CD4-positive, alpha-beta T cell (primary cell): ENCODE results near the gene ZSCAN2. TPM values are rescaled to one million over a fixed set of nuclear protein-coding genes. Genes with fewer than 3 reads are reported as not detected.

ENCODE experiments used
- ATAC-seq: fragments of 200-7000 bp; cut with Tn5 transposase; one replicate; pipeline ENCODE4 v1.10.0; 2022; ENCODE audit warnings: mild to moderate bottlenecking; ENCODE audit not compliant: poor library complexity
- CTCF ChIA-PET: fragments of 350-600 bp; sonication (Branson Sonifier 250); formaldehyde crosslinking; loops from one replicate; lab custom pipeline; 2021; ENCODE audit warnings: antibody characterized with exemption, inconsistent platforms; lab: Charles Lee
- POLR2A ChIA-PET: fragments of 350-600 bp; sonication (Branson Sonifier 250); formaldehyde crosslinking; loops from one replicate; lab custom pipeline; 2021; ENCODE audit warnings: antibody characterized with exemption, inconsistent platforms; lab: Charles Lee
- DNase-seq, 14 experiments: peaks; one replicate each; pipeline ENCODE4 v3.0.0-alpha.2; 2013 to 2020; ENCODE audit warnings: mixed read lengths in 2 of 14
- H3K27ac ChIP-seq, 2 donors: one replicate each; pipeline versions ENCODE4 v1.5.1 to v1.7.0; 2013; ENCODE audit warnings: low read length in 2 of 2, low read depth in 1 of 2, mild to moderate bottlenecking in 1 of 2
- H3K27me3 ChIP-seq, 2 experiments: 1 replicate in 1 of 2; 2 replicates in 1 of 2; pipeline versions ENCODE4 v1.6.1 to v1.7.0; 2013; ENCODE audit warnings: low read length in 2 of 2, control low read depth in 1 of 2, mild to moderate bottlenecking in 1 of 2, moderate library complexity in 1 of 2; ENCODE audit not compliant: insufficient read depth in 2 of 2, control insufficient read depth in 1 of 2
- H3K36me3 ChIP-seq: one replicate; pipeline ENCODE4 v1.6.1; 2013; ENCODE audit warnings: low read length, control low read depth; ENCODE audit not compliant: insufficient read depth
- H3K4me1 ChIP-seq: one replicate; pipeline ENCODE4 v1.6.1; 2013; ENCODE audit warnings: low read length, control low read depth; ENCODE audit not compliant: insufficient read depth
- H3K4me3 ChIP-seq: one replicate; pipeline ENCODE4 v1.5.1; 2013; ENCODE audit warnings: mild to moderate bottlenecking, low read length, moderate library complexity
- H3K9me3 ChIP-seq, 2 experiments: 1 replicate in 1 of 2; 2 replicates in 1 of 2; pipeline versions ENCODE4 v1.6.1 to v1.7.0; 2013; ENCODE audit warnings: low read length in 2 of 2, mild to moderate bottlenecking in 2 of 2, control low read depth in 1 of 2, moderate library complexity in 1 of 2; ENCODE audit not compliant: control insufficient read depth in 1 of 2, insufficient read depth in 1 of 2
- H3K27ac Mint-ChIP-seq: one replicate; pipeline ENCODE4 v1.8.0; 2020; ENCODE audit warnings: mixed read lengths
- H3K27me3 Mint-ChIP-seq: one replicate; pipeline ENCODE4 v1.8.0; 2021; ENCODE audit warnings: mixed read lengths
- H3K36me3 Mint-ChIP-seq: one replicate; pipeline ENCODE4 v1.8.0; 2021; ENCODE audit warnings: low read depth, mixed read lengths
- H3K4me1 Mint-ChIP-seq: one replicate; pipeline ENCODE4 v1.8.0; 2021; ENCODE audit warnings: low read depth, mixed read lengths
- H3K4me3 Mint-ChIP-seq: one replicate; pipeline ENCODE4 v1.8.0; 2020; ENCODE audit warnings: mild to moderate bottlenecking, mixed read lengths
- H3K9me3 Mint-ChIP-seq: one replicate; pipeline ENCODE4 v1.8.0; 2020; ENCODE audit warnings: mixed read lengths
- intact Hi-C, 2 experiments: fragments of 100-400 bp; cut with DNase I in 1 of 2; cut with micrococcal nuclease in 1 of 2; formaldehyde crosslinking; loops; one replicate each; pipeline versions ENCODE4 v1.15.1 to v1.9.0; 2023 to 2025; cut with DNase I, micrococcal nuclease
- total RNA-seq, 174 experiments: library from RNA in 2 of 174; stranded (reverse) in 2 of 174; gene quantifications; one replicate each; pipeline ENCODE4 v1.2.3 and lab custom pipeline; 2021 to 2026
- TF ChIP-seq, protein P1 (sequence below): fragments of 200-600 bp; IDR thresholded peaks from one replicate; pipeline ENCODE4 v1.8.0; 2022; ENCODE audit warnings: antibody characterized with exemption, mild to moderate bottlenecking

ZSCAN2 gene
- total RNA-seq, 2 experiments from 2014 or later: 3.8 to 5.0 TPM

DNA sequence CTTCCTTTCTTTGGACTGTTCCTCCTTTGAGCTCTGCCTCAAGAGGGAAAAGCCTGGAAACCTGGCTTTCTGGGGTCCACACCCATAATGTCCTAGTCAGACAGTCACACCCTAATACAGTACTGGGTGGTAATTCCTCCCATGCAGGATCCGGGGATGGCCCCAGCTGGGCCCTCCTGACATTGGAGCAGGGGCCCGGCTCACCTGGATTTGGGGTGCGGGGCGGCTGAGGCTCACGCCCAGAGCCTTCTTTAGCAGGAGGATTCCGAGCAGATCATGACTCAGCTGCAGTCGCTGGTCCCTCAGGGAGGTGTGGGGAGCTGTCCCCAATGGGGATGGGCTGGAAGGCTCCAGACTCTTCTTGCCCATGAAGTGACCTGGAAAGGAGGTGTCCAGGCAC lies 56.2 kb downstream of the ZSCAN2 start:
- no peaks in the 10 kb centered on the region for H3K27me3 Mint-ChIP-seq
- H3K27me3 ChIP-seq: no peaks in the 10 kb centered on the region
- H3K4me1 ChIP-seq: peaks cover 49% of the 10 kb centered on the region
- peaks cover 49% of the 10 kb centered on the region for H3K4me1 Mint-ChIP-seq
- peaks cover 12% of the 10 kb centered on the region for H3K36me3 Mint-ChIP-seq
- POLR2A ChIA-PET: interaction anchor here (0.9 to 3.5 kb wide), 5 partner anchors 58 to 271 kb away, joined by 3 to 37 read pairs (median 6); partner anchors contain the start of gene SEC11A
- H3K4me3 ChIP-seq: no peak overlapping the region
- H3K4me3 Mint-ChIP-seq: peak overlapping the region; percentile 99
- TF ChIP-seq, protein P1, sequence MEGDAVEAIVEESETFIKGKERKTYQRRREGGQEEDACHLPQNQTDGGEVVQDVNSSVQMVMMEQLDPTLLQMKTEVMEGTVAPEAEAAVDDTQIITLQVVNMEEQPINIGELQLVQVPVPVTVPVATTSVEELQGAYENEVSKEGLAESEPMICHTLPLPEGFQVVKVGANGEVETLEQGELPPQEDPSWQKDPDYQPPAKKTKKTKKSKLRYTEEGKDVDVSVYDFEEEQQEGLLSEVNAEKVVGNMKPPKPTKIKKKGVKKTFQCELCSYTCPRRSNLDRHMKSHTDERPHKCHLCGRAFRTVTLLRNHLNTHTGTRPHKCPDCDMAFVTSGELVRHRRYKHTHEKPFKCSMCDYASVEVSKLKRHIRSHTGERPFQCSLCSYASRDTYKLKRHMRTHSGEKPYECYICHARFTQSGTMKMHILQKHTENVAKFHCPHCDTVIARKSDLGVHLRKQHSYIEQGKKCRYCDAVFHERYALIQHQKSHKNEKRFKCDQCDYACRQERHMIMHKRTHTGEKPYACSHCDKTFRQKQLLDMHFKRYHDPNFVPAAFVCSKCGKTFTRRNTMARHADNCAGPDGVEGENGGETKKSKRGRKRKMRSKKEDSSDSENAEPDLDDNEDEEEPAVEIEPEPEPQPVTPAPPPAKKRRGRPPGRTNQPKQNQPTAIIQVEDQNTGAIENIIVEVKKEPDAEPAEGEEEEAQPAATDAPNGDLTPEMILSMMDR: no peak
- DNase-seq (peak in 1 of 14 experiments; percentile 21), ATAC-seq (no peak)
- H3K9me3 Mint-ChIP-seq: no peaks in the 10 kb centered on the region
- peaks cover 4% of the 10 kb centered on the region for H3K36me3 ChIP-seq
- intact Hi-C loops: loop anchor here (5.0 to 10.0 kb wide), 3 partner anchors 70 to 1138 kb away; partner anchors contain the start of gene KLHL25 (in 1 of the 2)
- peak overlapping the region; percentile 72 for H3K27ac Mint-ChIP-seq
- H3K27ac ChIP-seq: no peak overlapping the region
- CTCF ChIA-PET: no interaction called here
- H3K9me3 ChIP-seq: no peaks in the 10 kb centered on the region

DNA sequence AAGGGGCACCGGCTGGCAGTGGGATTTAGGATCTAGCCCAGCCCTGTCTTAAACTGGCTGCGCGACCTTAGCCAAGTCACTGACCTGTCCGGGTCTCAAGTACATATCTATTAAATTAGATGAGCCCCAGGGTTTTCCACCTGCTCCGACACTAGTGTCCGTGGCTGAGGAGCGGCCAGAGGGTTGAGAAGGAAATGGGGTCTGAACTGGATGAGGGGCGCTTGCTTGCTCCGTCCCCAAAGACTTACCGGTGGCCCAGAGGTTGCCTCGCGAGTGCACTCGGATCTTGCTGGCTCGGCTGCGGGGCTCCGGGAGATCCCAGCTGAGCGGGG lies 56.9 kb downstream of the ZSCAN2 start:
- CTCF ChIA-PET: interaction anchor here (1.1 to 1.9 kb wide), 3 partner anchors 9 to 58 kb away, joined by 6 to 13 read pairs (median 7); partner anchors contain the start of gene SEC11A
- Mint-ChIP-seq H3K27ac (peak overlapping the region; percentile 72), H3K4me1 (peaks cover 43% of the 10 kb centered on the region), H3K9me3 (no peaks in the 10 kb centered on the region), H3K4me3 (peak overlapping the region; percentile 80), H3K36me3 (peaks cover 7% of the 10 kb centered on the region), H3K27me3 (no peaks in the 10 kb centered on the region)
- no peak overlapping the region for H3K27ac ChIP-seq
- peak in 1 of 14 experiments; percentile 18 for DNase-seq
- no peak for ATAC-seq
- POLR2A ChIA-PET: interaction anchor here (1.0 to 3.5 kb wide), 11 partner anchors 26 to 270 kb away, joined by 3 to 37 read pairs (median 5); partner anchors contain the start of genes SEC11A and ZSCAN2
- no peaks in the 10 kb centered on the region for H3K9me3 ChIP-seq
- peak overlapping the region; percentile 61 for H3K4me3 ChIP-seq
- intact Hi-C loops: loop anchor here (1.0 to 10.0 kb wide), 4 partner anchors 70 to 1137 kb away; partner anchors contain the start of gene KLHL25 (in 1 of the 2)
- H3K36me3 ChIP-seq: no peaks in the 10 kb centered on the region
- TF ChIP-seq, protein P1: no peak
- H3K4me1 ChIP-seq: peaks cover 47% of the 10 kb centered on the region
- H3K27me3 ChIP-seq: no peaks in the 10 kb centered on the region

DNA sequence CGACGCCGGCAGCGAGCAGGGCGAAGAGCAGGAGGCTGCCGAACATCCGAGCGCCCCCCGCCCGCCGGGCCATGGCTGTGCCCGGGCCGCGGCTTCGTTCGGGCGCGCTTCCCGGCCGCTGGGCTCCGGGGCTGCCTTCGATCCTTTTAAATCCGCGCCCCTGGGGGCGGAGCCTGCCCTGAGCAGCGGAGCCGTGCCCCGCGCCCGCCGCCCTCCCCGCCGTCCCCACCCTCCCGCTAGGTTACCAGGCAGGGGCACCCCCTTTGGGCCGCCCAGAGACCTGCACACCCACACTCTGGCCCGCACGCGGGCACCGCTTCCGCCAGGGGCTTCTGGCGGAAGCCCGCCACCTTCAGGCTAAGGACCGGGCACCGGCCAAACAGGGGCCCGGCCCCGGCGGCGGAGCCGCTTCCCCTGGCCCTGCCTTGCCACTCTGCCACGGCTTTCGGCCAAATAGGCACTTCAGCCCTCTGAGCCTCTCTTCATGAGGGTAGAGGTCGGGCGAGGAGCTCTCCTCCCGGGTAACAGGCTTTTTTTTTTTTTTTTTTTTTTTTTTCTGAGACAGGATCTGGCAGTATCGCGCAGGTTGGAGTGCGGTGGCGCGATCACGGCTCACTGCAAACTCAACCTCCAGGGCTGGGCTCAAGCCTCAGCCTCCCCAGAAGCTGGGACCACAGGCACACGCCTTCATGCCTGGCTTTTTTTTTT lies 57.4 kb downstream of the ZSCAN2 start, which contains the start of gene NMB:
Gene NMB (minus strand): TSS at position 120 of the 708 bp plus-strand sequence. CDS start 47 bp downstream, at position 73.
- Mint-ChIP-seq H3K27me3 (no peaks in the 10 kb centered on the region), H3K36me3 (peaks cover 7% of the 10 kb centered on the region)
- intact Hi-C loops: loop anchor here (1.0 to 10.0 kb wide), 4 partner anchors 71 to 1137 kb away; partner anchors contain the start of gene KLHL25 (in 1 of the 2)

More for the DNA sequence above, 57.4 kb downstream of the ZSCAN2 start, which contains the start of gene NMB:
- peak within 1 kb of the TSS; percentile 61 for H3K4me3 ChIP-seq
- H3K27ac ChIP-seq: peak within 1 kb of the TSS in 1 of 2 donors; percentile 65
- no peaks in the 10 kb centered on the region for H3K9me3 ChIP-seq
- Mint-ChIP-seq H3K9me3 (no peaks in the 10 kb centered on the region), H3K4me1 (peaks cover 43% of the 10 kb centered on the region), H3K27ac (peak within 1 kb of the TSS; percentile 73), H3K4me3 (peak within 1 kb of the TSS; percentile 86)
- POLR2A ChIA-PET: interaction anchor here (0.7 to 3.5 kb wide), 18 partner anchors 9 to 148 kb away, joined by 3 to 37 read pairs (median 4); partner anchors contain the start of genes SEC11A and ZSCAN2
- TF ChIP-seq, protein P1: peak; percentile 68
- CTCF ChIA-PET: interaction anchor here (0.6 to 1.9 kb wide), 16 partner anchors 9 to 664 kb away, joined by 3 to 13 read pairs (median 4); partner anchors contain the start of genes SEC11A and ZNF592
- no peaks in the 10 kb centered on the region for H3K27me3 ChIP-seq
- ATAC-seq (peak; percentile 70), DNase-seq (peak; percentile 70 to 94 (median 82))
- H3K36me3 ChIP-seq: no peaks in the 10 kb centered on the region
- H3K4me1 ChIP-seq: peaks cover 42% of the 10 kb centered on the region
